ENCODE measurements around the gene FOXO3. TPM values are rescaled to one million over a fixed set of nuclear protein-coding genes. Genes with fewer than 3 reads are reported as not detected.

FOXO3 gene
- total and polyA plus RNA-seq, 2 of the 8 experiments (the other 6 are each of a cell fraction or from before 2014, with no cell fraction given) = 13.1 to 19.3 TPM

GRCh38 chr6:108619431-108620197, 58.9 kb downstream of the FOXO3 start (continued):
- TF ChIP-seq CHD7 (IDR thresholded peaks at IDR 0.05; ENCODE audit: insufficient replicate concordance, low read length) = no peak
- TF ChIP-seq TEAD4 (IDR thresholded peaks at IDR 0.05; ENCODE audit: low read depth, low read length) = no peak
- TF ChIP-seq BACH1 (IDR thresholded peaks at IDR 0.05; ENCODE audit: low read length) = no peak
